CD4-positive, alpha-beta T cell treated with Interleukin-15 for 1 hour (primary cell): ENCODE measurements around the gene FAM78B.

Experiments used
- DNase-seq: peaks from one replicate; pipeline ENCODE4 v3.0.0-alpha.2; 2020

The FAM78B gene

DNA sequence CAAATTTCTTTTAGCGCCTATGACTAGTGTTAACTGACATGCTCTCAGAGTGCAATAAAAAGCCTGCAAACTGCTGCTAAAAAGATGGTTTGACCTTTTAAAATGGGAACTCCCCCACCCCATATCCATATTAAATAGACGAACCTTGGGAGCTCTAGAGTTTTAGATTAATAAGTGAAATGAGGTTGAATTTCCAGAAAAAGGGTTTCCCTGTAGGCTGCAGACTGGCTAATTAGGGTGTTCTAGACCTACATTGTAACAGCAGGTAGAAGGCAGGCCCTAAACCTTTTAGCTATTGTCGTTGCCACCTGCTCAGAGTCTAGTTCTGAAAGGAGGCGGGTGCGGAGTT is 2.2 kb downstream of the FAM78B start:
- no peak for DNase-seq

- no peak for DNase-seq
Measured at GRCh38 chr1:166159656-166160055, 7.1 kb downstream of the FAM78B start.

GRCh38 chr1:166156674-166157073 is 10.1 kb downstream of the FAM78B start:
- DNase-seq = no peak

DNA sequence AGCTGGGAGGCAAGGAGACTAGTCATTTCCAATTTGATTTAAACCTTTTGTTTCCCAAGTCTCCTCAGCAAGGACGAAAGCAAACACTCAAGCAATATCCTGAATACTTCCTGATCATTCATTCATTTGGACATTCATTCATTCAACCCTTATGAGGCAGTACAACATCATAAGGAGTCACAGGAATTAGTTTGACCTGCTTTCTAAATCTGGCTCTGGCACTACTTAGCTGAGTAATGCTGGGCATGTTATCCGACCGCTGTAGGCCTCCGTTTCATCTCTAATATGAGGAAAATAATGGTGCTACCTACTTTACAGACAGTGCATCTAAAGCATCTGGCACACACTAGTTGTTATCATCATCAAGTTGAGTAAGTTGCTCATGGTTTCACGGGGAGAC is 11.7 kb downstream of the FAM78B start:
- no peak for DNase-seq

- no peak for DNase-seq
Measured at GRCh38 chr1:166153525-166154314, 13.1 kb downstream of the FAM78B start.

GRCh38 chr1:166152978-166153377 is 13.8 kb downstream of the FAM78B start:
- no peak for DNase-seq

- DNase-seq = no peak
Measured at GRCh38 chr1:166151804-166152203, 15.0 kb downstream of the FAM78B start.

DNA sequence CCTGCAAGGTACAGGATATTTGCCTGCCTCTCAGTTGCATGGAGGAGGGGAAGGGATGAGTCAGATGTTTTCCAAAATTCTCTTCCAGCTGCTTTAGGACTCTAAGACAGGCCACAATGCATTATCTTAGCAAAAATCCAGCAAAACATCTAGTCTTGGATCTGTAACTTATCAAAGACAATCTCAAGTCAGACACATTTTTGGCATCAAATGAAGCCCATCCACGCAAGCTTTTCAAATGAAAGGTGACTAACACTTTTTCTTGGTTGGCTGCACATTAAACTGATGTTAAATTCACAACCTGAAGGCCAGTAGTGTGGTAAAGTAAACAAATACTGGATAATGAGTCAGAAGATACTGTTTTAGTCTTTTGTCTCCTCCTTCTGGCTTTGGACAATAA is 21.3 kb downstream of the FAM78B start:
- DNase-seq = no peak

- DNase-seq = no peak
Measured at GRCh38 chr1:166141969-166142368, 24.8 kb downstream of the FAM78B start.

DNA sequence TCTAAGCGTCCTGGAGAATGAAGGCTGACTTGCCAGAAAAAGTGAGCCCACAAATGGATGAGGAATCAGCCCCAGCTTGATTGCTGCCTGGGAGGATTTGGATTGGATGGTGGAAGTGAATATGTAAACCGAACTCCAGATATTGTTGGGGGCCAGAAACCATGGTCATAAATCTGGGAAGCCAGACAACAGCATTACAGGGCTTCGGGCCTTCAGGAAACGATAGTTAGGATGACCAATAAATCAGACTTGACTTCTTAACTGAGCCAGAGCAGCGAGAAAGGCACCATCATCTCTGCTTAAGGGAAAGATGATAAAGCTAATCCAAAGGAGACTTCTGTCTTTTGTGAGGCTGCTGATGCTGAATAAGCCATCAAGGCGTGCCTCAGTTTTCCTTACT is 26.6 kb downstream of the FAM78B start:
- no peak for DNase-seq

DNA sequence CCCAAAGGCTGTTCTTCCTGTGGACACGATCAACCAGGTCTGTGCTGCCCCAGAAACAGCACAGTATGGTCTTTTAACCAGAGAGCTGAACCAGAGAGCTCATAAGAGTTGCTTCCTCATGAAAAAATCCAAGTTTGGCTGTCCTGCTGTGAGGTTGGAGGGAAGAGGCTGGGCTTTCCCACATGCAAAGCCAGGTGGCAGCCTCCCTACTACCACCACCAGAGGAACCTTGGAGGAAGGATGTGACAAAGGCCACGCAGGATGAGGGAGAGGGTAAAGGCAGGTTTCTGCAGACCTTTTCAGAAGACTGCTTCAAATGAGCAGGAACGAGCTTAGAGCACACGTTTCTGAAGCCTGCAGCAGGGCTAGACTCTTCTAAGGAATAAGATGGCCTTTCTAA is 27.1 kb downstream of the FAM78B start:
- no peak for DNase-seq

DNA sequence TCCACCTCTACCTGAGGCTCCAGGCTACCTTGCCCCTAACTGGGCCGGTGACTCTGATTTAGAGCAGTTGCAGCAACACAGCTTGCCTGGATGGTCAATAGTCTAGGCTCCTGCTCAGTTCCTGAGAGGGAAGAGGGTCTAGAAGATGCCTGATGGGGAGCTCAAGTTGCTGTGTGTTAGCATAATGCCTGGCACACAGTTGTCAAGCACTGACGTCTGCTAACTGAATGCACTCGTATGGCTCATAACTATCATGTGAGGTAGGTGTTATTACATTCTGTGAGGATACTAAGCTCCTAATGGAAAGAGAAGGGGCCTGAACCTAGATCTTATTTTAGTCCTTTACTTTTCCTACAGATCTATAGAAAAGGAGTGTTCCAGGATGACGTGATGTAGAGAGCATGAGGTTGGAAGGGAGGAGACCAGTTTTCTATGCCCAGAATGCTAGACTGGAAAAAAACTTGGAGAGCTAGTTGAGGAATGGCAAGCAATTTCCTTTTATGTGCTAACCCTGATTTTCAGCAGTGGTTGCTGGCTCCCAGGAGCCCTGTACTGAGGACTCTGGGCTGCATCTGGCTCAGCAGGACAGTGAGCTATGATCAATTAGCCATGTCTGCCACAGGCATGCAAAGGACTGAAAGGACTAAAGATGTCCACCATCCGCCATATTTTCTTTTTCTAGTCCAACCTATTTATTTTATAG is 30.0 kb downstream of the FAM78B start:
- no peak for DNase-seq

DNA sequence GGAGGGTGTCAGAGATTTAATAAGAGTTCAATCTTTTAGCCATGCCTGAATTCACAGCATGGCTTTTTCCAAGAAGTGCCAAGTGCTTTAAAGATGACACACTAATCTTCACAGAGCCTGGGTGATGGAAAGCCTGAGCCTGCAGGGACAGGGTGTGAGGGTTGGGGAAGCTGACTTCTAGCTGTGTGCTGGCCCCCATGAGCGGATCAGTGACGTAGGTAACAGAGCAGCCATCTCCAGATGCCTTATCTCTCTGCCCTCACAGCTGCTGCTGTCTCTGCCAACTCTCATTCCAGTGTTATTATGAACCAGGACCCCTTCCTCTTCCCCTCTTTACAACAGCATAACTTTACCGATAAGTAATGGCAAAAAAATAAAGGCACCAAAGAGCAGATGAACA is 30.6 kb downstream of the FAM78B start:
- DNase-seq = no peak

DNA sequence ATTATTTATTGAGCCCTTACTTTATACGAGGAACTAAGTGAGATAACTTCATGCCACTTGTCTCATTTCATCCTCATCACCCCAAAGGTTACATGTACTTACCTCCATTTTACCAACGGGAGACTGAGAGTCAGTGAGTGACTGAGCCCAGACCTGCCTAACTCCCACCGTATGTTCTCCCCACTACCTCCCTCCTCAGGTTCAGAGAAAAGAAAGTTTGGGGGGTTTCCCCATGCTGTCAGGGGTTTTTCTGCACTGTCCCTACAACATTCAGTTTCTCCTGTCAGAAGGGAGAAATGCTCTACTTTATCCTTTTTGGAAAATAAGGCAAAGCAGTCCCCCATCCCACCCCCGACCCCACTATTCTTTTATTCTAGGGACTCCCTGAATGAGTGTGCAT is 32.9 kb downstream of the FAM78B start:
- DNase-seq = no peak

GRCh38 chr1:166133276-166133841 is 33.4 kb downstream of the FAM78B start:
- DNase-seq = no peak

DNA sequence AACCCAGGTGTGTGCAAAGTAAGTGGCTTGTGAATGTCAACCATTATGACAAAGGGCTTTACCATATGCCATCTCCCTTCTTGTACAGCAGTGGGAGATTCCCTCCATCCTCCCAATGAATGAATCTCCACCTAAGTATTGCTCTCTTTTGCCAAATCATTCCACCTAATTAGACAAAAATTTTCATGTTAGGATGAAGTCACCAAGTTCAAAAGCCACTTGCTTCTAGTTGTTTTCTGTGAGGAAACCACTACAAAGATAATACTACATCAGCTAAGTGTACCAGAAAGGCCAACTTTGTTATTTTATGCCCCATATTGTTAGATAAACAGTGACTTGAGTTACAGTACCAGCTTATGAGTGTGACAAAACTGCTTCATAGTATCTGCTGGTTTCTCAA is 34.3 kb downstream of the FAM78B start:
- no peak for DNase-seq

- DNase-seq = no peak
Measured at GRCh38 chr1:166129006-166129405, 37.8 kb downstream of the FAM78B start.

- no peak for DNase-seq
Measured at GRCh38 chr1:166128195-166128594, 38.6 kb downstream of the FAM78B start.

- no peak for DNase-seq
Measured at GRCh38 chr1:166127003-166127402, 39.8 kb downstream of the FAM78B start.

DNA sequence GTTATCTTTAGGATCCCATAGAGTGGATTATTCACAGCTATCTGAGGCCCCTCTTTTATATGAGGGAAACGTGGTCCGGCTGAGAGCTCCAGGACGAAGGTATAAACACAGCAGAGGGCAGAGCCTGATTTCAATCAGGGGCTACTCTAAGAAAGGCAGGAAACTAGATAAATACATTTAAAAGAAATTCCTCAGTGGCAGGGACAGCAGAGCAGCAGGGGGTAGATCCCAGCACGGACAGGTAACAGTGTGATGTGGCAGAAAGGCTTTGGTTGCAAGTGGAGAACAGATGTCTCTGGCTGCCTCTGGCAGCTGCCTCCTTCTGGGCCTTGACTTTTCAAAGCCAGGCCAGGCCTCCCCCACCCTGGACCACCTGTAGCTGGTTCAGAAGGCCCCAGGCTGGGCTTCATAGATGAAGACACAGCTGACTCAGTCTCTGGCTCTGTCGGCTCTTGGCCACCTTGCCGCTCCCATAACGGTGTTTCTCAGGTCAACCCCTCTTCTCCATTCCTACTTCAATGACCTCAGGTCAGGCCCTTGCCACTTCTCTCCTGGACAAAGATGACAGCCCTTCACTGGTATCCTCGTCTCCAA is 43.8 kb downstream of the FAM78B start:
- no peak for DNase-seq

DNA sequence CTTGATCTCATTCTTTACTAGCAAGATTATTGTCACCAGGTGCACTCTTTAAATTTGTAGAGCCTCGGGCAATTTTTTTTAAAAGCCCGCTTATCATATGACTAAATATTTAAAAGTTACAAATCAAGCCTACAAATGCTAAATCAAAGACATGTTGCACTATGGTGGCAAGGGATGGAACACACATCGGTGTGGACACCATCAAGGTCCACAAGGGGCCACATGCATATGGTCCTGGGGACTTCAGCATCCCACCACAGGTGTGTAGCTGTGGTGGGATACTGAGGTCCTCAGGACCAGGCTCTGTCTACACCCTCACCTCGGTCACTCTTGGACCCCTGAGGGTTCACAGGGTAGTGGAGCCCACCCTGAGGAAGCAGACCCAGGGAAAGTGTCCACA is 45.8 kb downstream of the FAM78B start:
- no peak for DNase-seq

- no peak for DNase-seq
Measured at GRCh38 chr1:166120281-166120680, 46.5 kb downstream of the FAM78B start.

GRCh38 chr1:166119471-166119965 is 47.3 kb downstream of the FAM78B start:
- DNase-seq = no peak

DNA sequence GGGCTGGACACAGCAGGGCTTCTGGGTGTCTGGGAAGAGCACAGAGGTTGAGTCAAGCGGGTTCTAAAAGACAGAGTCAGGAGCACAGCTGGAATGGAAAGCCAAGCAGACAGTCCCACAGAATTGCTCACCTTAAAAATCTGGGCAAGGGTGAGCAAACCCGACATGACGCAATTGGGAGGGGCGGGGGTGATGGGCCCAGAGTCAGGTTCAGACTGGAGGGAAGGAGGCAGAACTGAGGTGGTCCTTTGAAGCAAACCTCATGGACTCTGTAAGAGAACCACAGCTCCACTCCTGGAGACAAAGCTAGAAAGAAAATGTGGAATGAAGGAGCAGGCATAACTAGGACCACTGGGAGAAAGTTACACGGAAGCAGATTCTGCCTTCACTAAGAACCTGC is 49.0 kb downstream of the FAM78B start:
- no peak for DNase-seq
